ENCODE results near the gene EXOC3L2. TPM values are rescaled to one million over a fixed set of nuclear protein-coding genes. Genes with fewer than 3 reads are reported as not detected.

Gene EXOC3L2
- total RNA-seq, 1 donor from 2014 or later, result 3.6 TPM

DNA sequence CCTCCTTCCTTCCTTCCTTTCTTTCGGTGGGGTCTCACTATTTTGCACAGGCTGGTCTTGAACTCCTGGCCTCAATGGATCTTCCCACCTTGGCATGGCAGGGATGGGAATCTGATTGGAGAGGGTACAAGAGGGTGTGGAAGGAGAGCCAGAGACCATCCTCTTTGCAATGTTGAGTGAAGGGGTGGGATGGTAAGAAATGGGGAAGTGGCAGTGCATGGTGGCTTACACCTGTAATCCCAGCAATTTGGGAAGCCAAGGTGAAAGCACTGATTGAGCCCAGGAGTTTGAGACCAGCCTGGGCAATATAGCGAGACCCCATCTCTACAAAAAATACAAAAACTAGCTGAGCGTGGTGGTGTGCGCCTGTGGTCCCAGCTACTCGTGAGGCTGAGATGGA, 61.1 kb downstream of the EXOC3L2 start:
- ATAC-seq (no peak), DNase-seq (no peak)
- intact Hi-C loops (cut with DNase I), result no loop called here
- Histone ChIP-seq H3K36me3 (peaks cover 19% of the 10 kb centered on the region), H3K27me3 (ENCODE audit: low read depth) (no peaks in the 10 kb centered on the region), H3K27ac (no peak overlapping the region), H3K4me3 (no peak overlapping the region), H3K4me1 (peaks cover 20% of the 10 kb centered on the region), H3K9me3 (no peaks in the 10 kb centered on the region)
- TF ChIP-seq, protein P1, sequence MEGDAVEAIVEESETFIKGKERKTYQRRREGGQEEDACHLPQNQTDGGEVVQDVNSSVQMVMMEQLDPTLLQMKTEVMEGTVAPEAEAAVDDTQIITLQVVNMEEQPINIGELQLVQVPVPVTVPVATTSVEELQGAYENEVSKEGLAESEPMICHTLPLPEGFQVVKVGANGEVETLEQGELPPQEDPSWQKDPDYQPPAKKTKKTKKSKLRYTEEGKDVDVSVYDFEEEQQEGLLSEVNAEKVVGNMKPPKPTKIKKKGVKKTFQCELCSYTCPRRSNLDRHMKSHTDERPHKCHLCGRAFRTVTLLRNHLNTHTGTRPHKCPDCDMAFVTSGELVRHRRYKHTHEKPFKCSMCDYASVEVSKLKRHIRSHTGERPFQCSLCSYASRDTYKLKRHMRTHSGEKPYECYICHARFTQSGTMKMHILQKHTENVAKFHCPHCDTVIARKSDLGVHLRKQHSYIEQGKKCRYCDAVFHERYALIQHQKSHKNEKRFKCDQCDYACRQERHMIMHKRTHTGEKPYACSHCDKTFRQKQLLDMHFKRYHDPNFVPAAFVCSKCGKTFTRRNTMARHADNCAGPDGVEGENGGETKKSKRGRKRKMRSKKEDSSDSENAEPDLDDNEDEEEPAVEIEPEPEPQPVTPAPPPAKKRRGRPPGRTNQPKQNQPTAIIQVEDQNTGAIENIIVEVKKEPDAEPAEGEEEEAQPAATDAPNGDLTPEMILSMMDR (IDR thresholded peaks at IDR 0.05), result no peak

DNA sequence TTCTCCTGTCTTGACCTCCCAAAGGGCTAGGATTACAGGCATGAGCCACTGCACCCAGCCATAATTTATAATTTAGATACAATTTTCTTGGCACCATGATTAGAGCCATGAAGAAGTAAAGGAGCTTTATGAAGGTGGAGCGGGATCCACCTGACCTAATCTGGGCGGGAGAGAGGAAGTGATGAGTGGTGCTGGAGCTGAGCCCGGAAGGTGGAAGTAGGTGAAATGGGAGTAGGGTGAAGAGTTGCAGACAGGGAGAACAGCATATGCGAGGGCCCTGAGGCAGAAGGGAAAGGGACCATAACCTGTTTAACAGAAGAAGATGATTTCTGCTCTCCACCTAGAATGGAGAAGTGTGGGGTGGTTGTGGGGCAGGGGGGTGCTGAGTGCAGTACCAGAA, 62.4 kb downstream of the EXOC3L2 start:
- Histone ChIP-seq H3K4me3 (no peak overlapping the region), H3K27me3 (ENCODE audit: low read depth) (no peaks in the 10 kb centered on the region), H3K9me3 (no peaks in the 10 kb centered on the region), H3K27ac (no peak overlapping the region), H3K36me3 (peaks cover 19% of the 10 kb centered on the region), H3K4me1 (peaks cover 20% of the 10 kb centered on the region)
- no peak for ATAC-seq
- TF ChIP-seq, protein P1 (IDR thresholded peaks at IDR 0.05), result no peak
- no peak for DNase-seq
- intact Hi-C loops (cut with DNase I), result no loop called here

DNA sequence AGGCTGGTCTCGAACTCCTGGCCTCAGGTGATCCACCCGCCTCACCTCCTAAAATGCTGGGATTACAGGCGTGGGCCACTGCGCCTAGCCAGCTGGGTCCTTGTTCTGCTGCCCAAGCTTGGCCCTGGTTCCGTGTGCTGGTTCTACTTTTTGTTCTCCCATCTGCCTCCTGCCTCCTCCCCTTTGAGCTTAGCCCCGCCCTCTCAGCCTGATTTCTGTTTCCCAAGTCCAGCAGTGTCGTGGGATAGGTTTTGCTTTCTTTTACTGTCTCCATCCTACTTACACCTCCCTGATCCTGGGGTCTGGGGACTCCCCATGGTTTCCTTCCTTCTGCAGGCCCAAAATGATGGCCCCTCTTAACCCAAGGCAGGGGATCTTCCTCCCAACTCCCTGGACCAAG, 64.3 kb downstream of the EXOC3L2 start:
- no peak overlapping the region for H3K27ac ChIP-seq
- ATAC-seq (no peak), DNase-seq (no peak)
- intact Hi-C loops (cut with DNase I), result no loop called here
- H3K9me3 ChIP-seq, result no peaks in the 10 kb centered on the region
- TF ChIP-seq, protein P1 (IDR thresholded peaks at IDR 0.05), result no peak
- peaks cover 33% of the 10 kb centered on the region for H3K4me1 ChIP-seq
- peaks cover 19% of the 10 kb centered on the region for H3K36me3 ChIP-seq
- no peaks in the 10 kb centered on the region for H3K27me3 ChIP-seq (ENCODE audit: low read depth)
- no peak overlapping the region for H3K4me3 ChIP-seq

DNA sequence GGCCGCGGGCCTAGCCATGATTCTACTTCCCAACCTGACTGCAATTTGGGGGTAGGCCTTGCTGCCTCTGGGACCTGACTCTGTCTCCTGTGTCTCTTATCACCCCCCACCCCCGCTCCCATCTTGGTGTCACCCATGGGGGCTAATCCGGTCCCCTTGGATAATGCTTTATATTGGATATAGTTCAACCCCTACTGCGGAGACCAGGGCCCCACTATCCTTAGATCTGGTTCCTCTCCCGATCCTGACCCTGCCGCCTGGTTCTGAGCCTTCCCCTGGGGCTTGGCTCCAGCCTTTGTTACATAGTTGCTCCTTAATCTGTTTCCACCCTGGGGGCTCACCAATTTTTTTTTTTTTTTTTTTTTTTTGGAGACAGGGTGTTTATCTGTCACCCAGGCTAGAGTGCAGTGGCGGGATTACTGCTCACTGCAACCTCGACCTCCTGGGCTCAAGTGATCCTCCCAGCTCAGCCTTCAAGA, 65.3 kb downstream of the EXOC3L2 start:
- Histone ChIP-seq H3K36me3 (peaks cover 19% of the 10 kb centered on the region), H3K9me3 (no peaks in the 10 kb centered on the region), H3K27ac (peak overlapping the region; percentile 87), H3K4me1 (peaks cover 33% of the 10 kb centered on the region), H3K4me3 (peak overlapping the region; percentile 85), H3K27me3 (ENCODE audit: low read depth) (no peaks in the 10 kb centered on the region)
- DNase-seq (no peak), ATAC-seq (no peak)
- intact Hi-C loops (cut with DNase I), result no loop called here
- TF ChIP-seq, protein P1 (IDR thresholded peaks at IDR 0.05), result no peak

DNA sequence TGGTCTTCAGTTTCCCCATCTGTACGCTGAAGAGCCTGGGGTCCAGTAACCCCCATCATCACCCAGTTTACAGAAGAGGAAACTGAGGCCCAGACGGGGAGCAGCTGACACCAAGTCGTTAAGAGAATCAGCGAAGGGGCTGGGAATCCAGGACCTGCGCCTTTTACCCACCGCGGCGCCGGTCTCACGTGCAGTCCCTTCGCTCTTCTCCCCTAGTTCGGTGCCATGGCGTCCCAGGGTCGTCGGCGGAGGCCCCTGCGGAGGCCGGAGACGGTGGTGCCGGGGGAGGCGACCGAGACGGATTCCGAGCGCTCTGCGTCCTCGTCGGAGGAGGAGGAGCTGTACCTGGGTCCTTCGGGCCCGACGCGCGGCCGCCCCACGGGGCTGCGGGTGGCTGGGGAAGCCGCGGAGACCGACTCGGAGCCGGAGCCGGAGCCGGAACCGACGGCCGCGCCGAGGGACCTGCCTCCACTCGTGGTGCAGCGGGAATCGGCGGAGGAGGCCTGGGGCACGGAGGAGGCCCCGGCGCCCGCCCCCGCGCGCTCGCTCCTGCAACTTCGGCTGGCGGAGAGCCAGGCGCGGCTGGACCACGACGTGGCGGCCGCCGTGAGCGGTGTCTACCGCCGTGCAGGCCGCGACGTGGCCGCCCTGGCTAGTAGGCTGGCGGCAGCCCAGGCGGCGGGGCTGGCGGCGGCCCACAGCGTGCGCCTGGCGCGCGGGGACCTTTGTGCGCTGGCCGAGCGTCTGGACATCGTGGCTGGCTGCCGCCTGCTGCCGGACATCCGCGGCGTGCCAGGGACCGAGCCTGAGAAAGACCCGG, 65.9 kb downstream of the EXOC3L2 start:
- ATAC-seq, result peak; percentile 0 to 7
- H3K4me1 ChIP-seq, result peaks cover 33% of the 10 kb centered on the region
- peak; percentile 68 for DNase-seq
- H3K36me3 ChIP-seq, result peaks cover 19% of the 10 kb centered on the region
- H3K9me3 ChIP-seq, result no peaks in the 10 kb centered on the region
- peak overlapping the region; percentile 87 for H3K27ac ChIP-seq
- TF ChIP-seq, protein P1 (IDR thresholded peaks at IDR 0.05), result no peak
- intact Hi-C loops (cut with DNase I), result no loop called here
- peak overlapping the region; percentile 85 for H3K4me3 ChIP-seq
- H3K27me3 ChIP-seq (ENCODE audit: low read depth), result no peaks in the 10 kb centered on the region

All from lower lobe of right lung (tissue), 2 donors.